ENCODE results near the gene THEMIS2. TPM values are rescaled to one million over a fixed set of nuclear protein-coding genes. Genes with fewer than 3 reads are reported as not detected.

THEMIS2 gene
- 8.9 TPM for total RNA-seq

GRCh38 chr1:27872059-27872801 is at the start of gene THEMIS2:
Gene THEMIS2 (plus strand): TSS chr1:27872544. CDS start chr1:27872572, 28 bp downstream.

GRCh38 chr1:27830621-27831440 is 41.5 kb upstream of the THEMIS2 start, which contains the start of gene PPP1R8:
Gene PPP1R8 (plus strand): TSS chr1:27830782. CDS start chr1:27830836, 54 bp downstream.

GRCh38 chr1:27934818-27935549 is 62.6 kb downstream of the THEMIS2 start, which contains the start of gene SMPDL3B:
Gene SMPDL3B (plus strand): TSS chr1:27935000. CDS start chr1:27935184, 184 bp downstream.

Other genes starting within 250 kb of the THEMIS2 start
- gene FGR, start 237.4 kb upstream of the THEMIS2 start, total RNA-seq, result 3.7 TPM
- 28.0 TPM for gene IFI6, start 200.4 kb upstream of the THEMIS2 start, total RNA-seq
- 17.7 TPM for gene FAM76A, start 146.6 kb upstream of the THEMIS2 start, total RNA-seq
- 66.6 TPM for gene STX12, start 99.3 kb upstream of the THEMIS2 start, total RNA-seq
- gene PPP1R8, start 41.8 kb upstream of the THEMIS2 start, total RNA-seq, result 48.7 TPM
- 50.9 TPM for gene RPA2, start 42.0 kb downstream of the THEMIS2 start, total RNA-seq
- gene SMPDL3B, start 62.5 kb downstream of the THEMIS2 start, total RNA-seq, result 3.0 TPM
- gene XKR8, start 87.4 kb downstream of the THEMIS2 start, total RNA-seq, result 3.9 TPM
- gene EYA3, start 216.1 kb downstream of the THEMIS2 start, total RNA-seq, result 18.5 TPM